B cell (primary cell): Measurements from ENCODE around the gene ACOT11. TPM values are rescaled to one million over a fixed set of nuclear protein-coding genes. Genes with fewer than 3 reads are reported as not detected.

Experiments
- ATAC-seq: fragments of 200-7000 bp; cut with Tn5 transposase; one replicate; pipeline ENCODE4 v1.10.0; 2021; ENCODE audit warnings: low read depth, mild to moderate bottlenecking, moderate number of reproducible peaks, moderate library complexity
- CTCF ChIA-PET: fragments of 350-600 bp; sonication (Branson Sonifier 250); formaldehyde crosslinking; loops from one replicate; lab custom pipeline; 2021; ENCODE audit warnings: antibody characterized with exemption, inconsistent platforms; lab: Charles Lee
- POLR2A ChIA-PET: fragments of 350-600 bp; sonication (Branson Sonifier 250); formaldehyde crosslinking; loops from one replicate; lab custom pipeline; 2021; ENCODE audit warnings: antibody characterized with exemption; lab: Charles Lee
- DNase-seq: peaks from one replicate; pipeline ENCODE4 v3.0.0; 2013
- H2AFZ ChIP-seq: 2 replicates; pipeline ENCODE4 v1.6.1; 2012; ENCODE audit warnings: mild to moderate bottlenecking, low read depth, low read length; ENCODE audit not compliant: insufficient read depth, poor library complexity, severe bottlenecking
- H3K27ac ChIP-seq, 2 donors: 1 replicate in 1 of 2; 2 replicates in 1 of 2; pipeline ENCODE4 v1.5.1; 2012 to 2013; ENCODE audit warnings: low read length in 2 of 2, mild to moderate bottlenecking in 2 of 2, moderate library complexity in 1 of 2
- H3K27me3 ChIP-seq, 4 experiments: fragments of 200-600 bp in 1 of 4; sonication (generic) in 1 of 4; replicated peaks in 1 of 4; 1 replicate in 2 of 4; 2 replicates in 2 of 4; pipeline versions ENCODE4 v1.6.1 to v1.7.0; 2013 to 2016; ENCODE audit warnings: low read length in 3 of 4, mild to moderate bottlenecking in 2 of 4, mixed read lengths in 1 of 4, moderate library complexity in 1 of 4; ENCODE audit not compliant: insufficient read depth in 4 of 4, control insufficient read depth in 3 of 4; ENCODE audit errors: control extremely low read depth in 1 of 4
- H3K36me3 ChIP-seq, 2 experiments: replicated peaks in 1 of 2; 1 replicate in 1 of 2; 2 replicates in 1 of 2; pipeline versions ENCODE4 v1.6.1 to v1.7.1; 2013; ENCODE audit warnings: low read length in 1 of 2; ENCODE audit not compliant: insufficient read depth in 2 of 2, control insufficient read depth in 1 of 2; ENCODE audit errors: control extremely low read depth in 1 of 2, extremely low read depth in 1 of 2
- H3K4me1 ChIP-seq, 2 donors: fragments of 200-600 bp in 1 of 2; sonication (generic) in 1 of 2; 1 replicate in 1 of 2; 2 replicates in 1 of 2; pipeline versions ENCODE4 v1.5.1 to v1.6.1; 2013 to 2017; ENCODE audit warnings: low read length in 2 of 2; ENCODE audit not compliant: control insufficient read depth in 2 of 2, insufficient read depth in 2 of 2
- H3K4me2 ChIP-seq: replicated peaks from 2 replicates; pipeline ENCODE3; 2012; ENCODE audit warnings: mild to moderate bottlenecking, low read depth, low read length; ENCODE audit not compliant: poor library complexity, severe bottlenecking
- H3K4me3 ChIP-seq, 5 experiments: fragments of 200-600 bp in 1 of 5; sonication (generic) in 1 of 5; 1 replicate in 3 of 5; 2 replicates in 2 of 5; pipeline versions ENCODE4 v1.5.1 to v1.7.0; 2011 to 2016; ENCODE audit warnings: low read length in 4 of 5, mild to moderate bottlenecking in 4 of 5, low read depth in 2 of 5, control low read depth in 1 of 5, moderate library complexity in 1 of 5; ENCODE audit not compliant: insufficient read depth in 1 of 5; ENCODE audit errors: control extremely low read depth in 1 of 5, extremely low read depth in 1 of 5
- H3K79me2 ChIP-seq: fragments of 200-600 bp; sonication (generic); one replicate; pipeline ENCODE4 v1.6.0; 2016; ENCODE audit warnings: low read length; ENCODE audit not compliant: control insufficient read depth, insufficient read depth
- H3K9ac ChIP-seq: fragments of 200-600 bp; sonication (generic); 2 replicates; pipeline ENCODE4 v1.6.1; 2017; ENCODE audit warnings: mild to moderate bottlenecking, low read length, moderate library complexity
- H3K9me3 ChIP-seq, 3 donors: one replicate each; pipeline versions ENCODE4 v1.6.1 to v1.7.1; 2013; ENCODE audit warnings: low read length in 2 of 3; ENCODE audit not compliant: control insufficient read depth in 2 of 3, insufficient read depth in 1 of 3; ENCODE audit errors: control extremely low read depth in 1 of 3
- H4K20me1 ChIP-seq: 2 replicates; pipeline ENCODE4 v1.6.0; 2012; ENCODE audit warnings: mild to moderate bottlenecking, low read length; ENCODE audit not compliant: insufficient read depth, control insufficient read depth, poor library complexity, severe bottlenecking
- H3K27ac Mint-ChIP-seq: one replicate; pipeline ENCODE4 v1.8.0; 2021; ENCODE audit warnings: mixed read lengths
- H3K27me3 Mint-ChIP-seq: one replicate; pipeline ENCODE4 v1.8.0; 2021; ENCODE audit warnings: mixed read lengths
- H3K4me1 Mint-ChIP-seq: one replicate; pipeline ENCODE4 v1.8.0; 2021; ENCODE audit warnings: mixed read lengths
- H3K4me3 Mint-ChIP-seq: one replicate; pipeline ENCODE4 v1.8.0; 2021; ENCODE audit warnings: mixed read lengths
- H3K9me3 Mint-ChIP-seq: one replicate; pipeline ENCODE4 v1.8.0; 2022; ENCODE audit warnings: mixed read lengths; ENCODE audit not compliant: insufficient read depth
- EZH2 ChIP-seq: IDR thresholded peaks from 2 replicates; pipeline ENCODE4 v1.6.1; 2012; ENCODE audit warnings: borderline replicate concordance, low read depth, mild to moderate bottlenecking, moderate library complexity, low read length; ENCODE audit not compliant: insufficient read depth, poor library complexity, severe bottlenecking
- WGBS: methylation state at CpG from one replicate; pipeline ENCODE4 v1.1.5; 2013; ENCODE audit warnings: missing lambda C conversion rate; ENCODE audit not compliant: insufficient coverage; 5-methylcytosine and 5-hydroxymethylcytosine counted together
- intact Hi-C: fragments of 100-400 bp; cut with micrococcal nuclease; formaldehyde crosslinking; loops from one replicate; pipeline ENCODE4 v1.10.0; 2022
- polyA plus RNA-seq: library from polyadenylated mRNA; depleted of rRNA; stranded (reverse); fragments of >200 nt; gene quantifications from 2 replicates; pipeline ENCODE4 v1.2.3, GENCODE V29; 2012
- total RNA-seq, 2 donors: library from RNA; stranded (reverse); fragments of 120-200 nt in 1 of 2; gene quantifications; 1 replicate in 1 of 2; 2 replicates in 1 of 2; pipeline versions ENCODE4 v1.2.3 to v1.2.4, GENCODE V29; 2013 to 2022
- TF ChIP-seq, protein P1 (sequence below): fragments of 200-600 bp; IDR thresholded peaks from one replicate; pipeline ENCODE4 v1.8.0; 2022; ENCODE audit warnings: antibody characterized with exemption, mild to moderate bottlenecking

ACOT11 gene
- total and polyA plus RNA-seq, 2 donors (not counting 1 experiment from before 2014, with no cell fraction given), result 0.03 to 0.07 TPM

GRCh38 chr1:54591127-54591756 is 43.2 kb downstream of the ACOT11 start:
- no peak overlapping the region for H2AFZ ChIP-seq
- ChIA-PET POLR2A (no interaction called here), CTCF (no interaction called here)
- H3K36me3 ChIP-seq, result no peaks in the 10 kb centered on the region
- DNase-seq (no peak), ATAC-seq (no peak)
- H3K27ac ChIP-seq, result no peak overlapping the region
- no peak for TF ChIP-seq EZH2
- TF ChIP-seq, protein P1, sequence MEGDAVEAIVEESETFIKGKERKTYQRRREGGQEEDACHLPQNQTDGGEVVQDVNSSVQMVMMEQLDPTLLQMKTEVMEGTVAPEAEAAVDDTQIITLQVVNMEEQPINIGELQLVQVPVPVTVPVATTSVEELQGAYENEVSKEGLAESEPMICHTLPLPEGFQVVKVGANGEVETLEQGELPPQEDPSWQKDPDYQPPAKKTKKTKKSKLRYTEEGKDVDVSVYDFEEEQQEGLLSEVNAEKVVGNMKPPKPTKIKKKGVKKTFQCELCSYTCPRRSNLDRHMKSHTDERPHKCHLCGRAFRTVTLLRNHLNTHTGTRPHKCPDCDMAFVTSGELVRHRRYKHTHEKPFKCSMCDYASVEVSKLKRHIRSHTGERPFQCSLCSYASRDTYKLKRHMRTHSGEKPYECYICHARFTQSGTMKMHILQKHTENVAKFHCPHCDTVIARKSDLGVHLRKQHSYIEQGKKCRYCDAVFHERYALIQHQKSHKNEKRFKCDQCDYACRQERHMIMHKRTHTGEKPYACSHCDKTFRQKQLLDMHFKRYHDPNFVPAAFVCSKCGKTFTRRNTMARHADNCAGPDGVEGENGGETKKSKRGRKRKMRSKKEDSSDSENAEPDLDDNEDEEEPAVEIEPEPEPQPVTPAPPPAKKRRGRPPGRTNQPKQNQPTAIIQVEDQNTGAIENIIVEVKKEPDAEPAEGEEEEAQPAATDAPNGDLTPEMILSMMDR, result no peak
- Mint-ChIP-seq H3K27me3 (no peaks in the 10 kb centered on the region), H3K9me3 (no peaks in the 10 kb centered on the region), H3K4me3 (no peak overlapping the region), H3K4me1 (peaks cover 5% of the 10 kb centered on the region), H3K27ac (no peak overlapping the region)
- H4K20me1 ChIP-seq, result no peaks in the 10 kb centered on the region
- WGBS, result 80% methylated on average over 2 of the region's 5 CpGs
- no peak overlapping the region for H3K4me3 ChIP-seq
- H3K4me1 ChIP-seq, result no peaks in the 10 kb centered on the region
- no peak overlapping the region for H3K9ac ChIP-seq
- no peak overlapping the region for H3K4me2 ChIP-seq
- no peaks in the 10 kb centered on the region for H3K79me2 ChIP-seq
- H3K9me3 ChIP-seq, result no peaks in the 10 kb centered on the region
- no peaks in the 10 kb centered on the region for H3K27me3 ChIP-seq
- intact Hi-C loops, result no loop called here

- no peak for DNase-seq
- Histone ChIP-seq H3K9me3 (no peaks in the 10 kb centered on the region), H3K27ac (no peak overlapping the region), H3K4me3 (no peak overlapping the region), H3K4me1 (no peaks in the 10 kb centered on the region), H3K9ac (no peak overlapping the region), H3K36me3 (no peaks in the 10 kb centered on the region), H3K79me2 (no peaks in the 10 kb centered on the region), H2AFZ (no peak overlapping the region), H3K27me3 (peaks cover 0 to 3% (median 0%) of the 10 kb centered on the region in 4 experiments), H3K4me2 (no peak overlapping the region), H4K20me1 (no peaks in the 10 kb centered on the region)
- ChIA-PET CTCF (no interaction called here), POLR2A (no interaction called here)
- H3K9me3 Mint-ChIP-seq, result no peaks in the 10 kb centered on the region
- intact Hi-C loops, result no loop called here
- 92% methylated on average over 7 of the region's 10 CpGs for WGBS
- H3K27me3 Mint-ChIP-seq, result peaks cover 3% of the 10 kb centered on the region
- H3K4me3 Mint-ChIP-seq, result no peak overlapping the region
- ATAC-seq, result no peak
- no peak overlapping the region for H3K27ac Mint-ChIP-seq
- peaks cover under 1% of the 10 kb centered on the region for H3K4me1 Mint-ChIP-seq
- no peak for TF ChIP-seq EZH2
- TF ChIP-seq, protein P1, result no peak
Observed at GRCh38 chr1:54593571-54594160, 45.6 kb downstream of the ACOT11 start.
